ENCODE measurements around the gene PARVA. TPM values are rescaled to one million over a fixed set of nuclear protein-coding genes. Genes with fewer than 3 reads are reported as not detected.

The PARVA gene
- total RNA-seq, 1 experiment from 2014 or later = 22.9 TPM

GRCh38 chr11:12577725-12578644 lies 200.6 kb downstream of the PARVA start:
- H3K27me3 Mint-ChIP-seq (ENCODE audit: unreplicated experiment) = peaks cover 13% of the 10 kb centered on the region
- intact Hi-C loops (cut with micrococcal nuclease; ENCODE audit: unreplicated experiment) = no loop called here
- no TSS peak for BruUV-seq (replicated peaks)
- peaks cover 13% of the 10 kb centered on the region for H3K4me1 Mint-ChIP-seq (ENCODE audit: low read depth, unreplicated experiment)
- H3K9me3 Mint-ChIP-seq (ENCODE audit: low read depth, unreplicated experiment) = no peaks in the 10 kb centered on the region
- TF ChIP-seq, protein P1, sequence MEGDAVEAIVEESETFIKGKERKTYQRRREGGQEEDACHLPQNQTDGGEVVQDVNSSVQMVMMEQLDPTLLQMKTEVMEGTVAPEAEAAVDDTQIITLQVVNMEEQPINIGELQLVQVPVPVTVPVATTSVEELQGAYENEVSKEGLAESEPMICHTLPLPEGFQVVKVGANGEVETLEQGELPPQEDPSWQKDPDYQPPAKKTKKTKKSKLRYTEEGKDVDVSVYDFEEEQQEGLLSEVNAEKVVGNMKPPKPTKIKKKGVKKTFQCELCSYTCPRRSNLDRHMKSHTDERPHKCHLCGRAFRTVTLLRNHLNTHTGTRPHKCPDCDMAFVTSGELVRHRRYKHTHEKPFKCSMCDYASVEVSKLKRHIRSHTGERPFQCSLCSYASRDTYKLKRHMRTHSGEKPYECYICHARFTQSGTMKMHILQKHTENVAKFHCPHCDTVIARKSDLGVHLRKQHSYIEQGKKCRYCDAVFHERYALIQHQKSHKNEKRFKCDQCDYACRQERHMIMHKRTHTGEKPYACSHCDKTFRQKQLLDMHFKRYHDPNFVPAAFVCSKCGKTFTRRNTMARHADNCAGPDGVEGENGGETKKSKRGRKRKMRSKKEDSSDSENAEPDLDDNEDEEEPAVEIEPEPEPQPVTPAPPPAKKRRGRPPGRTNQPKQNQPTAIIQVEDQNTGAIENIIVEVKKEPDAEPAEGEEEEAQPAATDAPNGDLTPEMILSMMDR (IDR thresholded peaks at IDR 0.05; ENCODE audit: unreplicated experiment) = no peak
- CTCF ChIA-PET = interaction anchor here (0.8 kb wide), 1 partner anchor 318 kb away, joined by 4 read pairs; no protein-coding TSS in a partner anchor
- no peak for DNase-seq
- no peak overlapping the region for H3K27ac Mint-ChIP-seq (ENCODE audit: unreplicated experiment)
- no peak overlapping the region for H3K4me3 Mint-ChIP-seq (ENCODE audit: low read depth, unreplicated experiment)
- H3K36me3 Mint-ChIP-seq (ENCODE audit: insufficient read depth, unreplicated experiment) = no peaks in the 10 kb centered on the region

DNA sequence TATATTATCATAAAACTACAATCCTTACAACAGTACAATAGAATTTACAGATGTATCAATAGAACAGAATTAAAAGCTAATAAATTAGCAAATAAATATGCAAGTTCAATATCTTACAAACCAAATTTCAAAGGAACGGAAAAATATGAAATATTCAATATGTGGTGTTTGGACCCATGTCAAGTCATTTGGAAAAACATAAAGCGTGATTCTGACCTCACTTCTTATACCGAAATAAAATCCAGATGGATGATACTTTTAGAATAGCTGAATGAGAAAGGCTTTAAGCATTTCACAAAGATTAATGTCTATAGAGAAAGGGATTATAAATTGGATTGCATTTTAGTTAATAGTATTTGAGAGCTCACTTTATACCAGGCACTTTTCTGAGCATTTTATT lies 204.0 kb downstream of the PARVA start:
- H3K27ac Mint-ChIP-seq (ENCODE audit: unreplicated experiment) = no peak overlapping the region
- peaks cover 13% of the 10 kb centered on the region for H3K4me1 Mint-ChIP-seq (ENCODE audit: low read depth, unreplicated experiment)
- intact Hi-C loops (cut with micrococcal nuclease; ENCODE audit: unreplicated experiment) = loop anchor here (10.0 kb wide), 1 partner anchor 167 kb away; no protein-coding TSS in a partner anchor
- H3K4me3 Mint-ChIP-seq (ENCODE audit: low read depth, unreplicated experiment) = no peak overlapping the region
- no peaks in the 10 kb centered on the region for H3K27me3 Mint-ChIP-seq (ENCODE audit: unreplicated experiment)
- no TSS peak for BruUV-seq (replicated peaks)
- TF ChIP-seq, protein P1 (IDR thresholded peaks at IDR 0.05; ENCODE audit: unreplicated experiment) = no peak
- DNase-seq = no peak
- H3K36me3 Mint-ChIP-seq (ENCODE audit: insufficient read depth, unreplicated experiment) = no peaks in the 10 kb centered on the region
- H3K9me3 Mint-ChIP-seq (ENCODE audit: low read depth, unreplicated experiment) = no peaks in the 10 kb centered on the region
- CTCF ChIA-PET = no interaction called here

DNA sequence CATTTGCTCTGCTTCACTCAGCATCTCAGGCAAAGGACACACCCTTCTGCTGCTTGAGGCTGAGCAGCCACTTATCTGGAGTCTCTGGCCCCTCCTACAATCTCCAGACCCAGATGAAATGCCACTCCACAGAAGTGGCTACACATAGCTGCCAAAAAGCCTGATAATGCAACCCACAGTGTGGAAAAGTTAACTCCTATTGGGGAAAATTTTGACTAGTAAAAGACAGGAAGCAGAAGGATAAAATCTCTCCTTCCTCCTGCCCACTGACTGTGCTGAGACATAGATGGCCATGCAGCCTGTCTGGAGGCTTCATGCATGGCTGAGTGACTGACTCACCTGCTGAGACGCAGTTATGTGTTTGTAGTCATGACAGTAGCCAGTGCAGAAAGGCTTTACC lies 204.6 kb downstream of the PARVA start:
- CTCF ChIA-PET = no interaction called here
- H3K27me3 Mint-ChIP-seq (ENCODE audit: unreplicated experiment) = no peaks in the 10 kb centered on the region
- H3K4me1 Mint-ChIP-seq (ENCODE audit: low read depth, unreplicated experiment) = peaks cover 13% of the 10 kb centered on the region
- DNase-seq = peak; percentile 12
- H3K36me3 Mint-ChIP-seq (ENCODE audit: insufficient read depth, unreplicated experiment) = no peaks in the 10 kb centered on the region
- TF ChIP-seq, protein P1 (IDR thresholded peaks at IDR 0.05; ENCODE audit: unreplicated experiment) = no peak
- no peak overlapping the region for H3K27ac Mint-ChIP-seq (ENCODE audit: unreplicated experiment)
- intact Hi-C loops (cut with micrococcal nuclease; ENCODE audit: unreplicated experiment) = loop anchor here (10.0 kb wide), 1 partner anchor 167 kb away; no protein-coding TSS in a partner anchor
- H3K9me3 Mint-ChIP-seq (ENCODE audit: low read depth, unreplicated experiment) = no peaks in the 10 kb centered on the region
- BruUV-seq (replicated peaks) = no TSS peak
- H3K4me3 Mint-ChIP-seq (ENCODE audit: low read depth, unreplicated experiment) = no peak overlapping the region

Measured in Calu3 (cell line).